Activated T-cell treated with anti-CD3 and anti-CD28 coated beads for 1 hour (primary cell): Measurements from ENCODE around the gene ELFN2.

Experiments
- DNase-seq: peaks from one replicate; pipeline ENCODE4 v3.0.0-alpha.2; 2020; ENCODE audit warnings: low read depth

The ELFN2 gene

GRCh38 chr22:37427711-37428635 lies 694 bp upstream of the ELFN2 start:
- no peak for DNase-seq

DNA sequence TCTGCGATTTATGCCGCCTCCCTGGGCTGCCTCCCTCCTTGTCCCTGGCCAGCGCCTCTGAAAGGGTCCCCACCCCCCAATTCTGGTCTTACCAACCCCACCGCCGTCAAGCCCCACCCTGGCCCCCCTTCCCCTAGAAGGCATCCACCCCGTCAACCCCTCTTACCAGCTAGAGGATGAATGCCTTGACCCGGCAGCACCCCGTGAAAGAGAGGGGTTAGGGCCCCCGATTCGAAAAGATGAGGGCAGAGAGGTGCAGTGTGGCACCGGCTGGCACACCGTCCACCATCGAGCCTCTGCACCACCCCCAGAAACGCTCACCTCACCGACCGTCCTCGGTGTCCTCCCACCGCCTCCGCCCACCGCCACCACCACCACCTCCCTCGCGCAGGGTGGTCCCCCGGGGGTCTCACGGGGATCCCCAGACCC lies 559 bp downstream of the ELFN2 start:
- DNase-seq = no peak

DNA sequence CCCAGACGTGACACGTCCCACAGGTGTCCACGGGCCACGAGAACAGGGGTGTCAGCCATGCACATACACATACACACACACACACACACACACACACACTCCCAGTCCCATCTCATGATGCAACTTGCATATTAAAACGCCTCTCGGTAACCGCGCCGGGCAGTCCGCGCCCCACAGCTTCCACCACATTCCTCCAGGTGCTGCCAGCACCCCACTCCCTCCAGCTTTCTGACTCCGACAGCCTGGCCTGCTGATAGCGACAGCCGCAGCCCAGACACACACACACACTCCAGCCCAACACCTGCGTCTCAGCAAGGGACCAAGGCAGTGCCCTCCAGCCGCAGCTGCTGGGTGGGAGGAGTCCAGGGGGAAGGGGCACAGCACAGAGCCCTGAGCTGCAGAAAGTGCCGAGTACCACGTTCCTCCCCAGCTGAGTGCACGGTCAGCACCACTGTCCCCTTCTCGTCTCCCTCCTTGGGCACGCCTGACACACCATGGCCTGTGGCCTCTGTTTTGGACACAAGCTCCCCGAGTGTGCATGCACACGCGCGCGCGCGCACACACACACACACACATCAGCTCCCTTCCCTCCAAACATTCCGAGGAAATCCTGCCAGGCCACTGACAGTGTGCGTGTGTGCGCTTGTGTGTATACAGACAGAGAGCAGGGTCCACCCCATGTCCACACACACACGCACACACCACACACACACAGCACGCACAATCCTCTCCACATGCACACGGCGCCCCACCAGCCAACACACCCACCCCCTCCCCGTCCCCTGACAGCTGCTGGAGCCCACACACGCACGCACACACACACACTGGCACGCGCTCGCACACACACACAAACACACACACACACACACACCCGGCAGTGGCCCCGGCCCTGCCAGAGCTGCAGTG lies 1.2 kb downstream of the ELFN2 start:
- no peak for DNase-seq

GRCh38 chr22:37425369-37425768 lies 1.9 kb downstream of the ELFN2 start:
- DNase-seq = no peak

DNA sequence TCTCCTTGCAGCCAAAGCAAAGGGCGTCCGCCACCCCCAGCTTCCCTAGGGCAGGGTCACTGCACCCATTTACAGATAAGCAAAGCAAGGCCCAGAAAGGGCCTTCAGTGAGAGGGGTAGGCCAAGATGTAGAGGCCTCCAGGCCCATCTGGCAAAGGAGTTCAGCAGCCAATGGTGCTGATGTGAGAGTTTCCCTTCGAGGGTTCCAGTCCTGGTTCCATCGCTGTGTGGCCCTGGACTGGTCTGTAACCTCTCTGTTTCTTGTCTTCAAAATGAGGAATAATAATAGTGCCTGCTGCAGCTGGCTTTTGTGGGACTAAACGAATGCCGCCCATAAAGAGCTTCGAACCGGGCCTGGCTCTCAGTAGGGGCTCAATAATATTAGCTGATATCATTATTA lies 4.0 kb downstream of the ELFN2 start:
- no peak for DNase-seq

GRCh38 chr22:37421468-37421877 lies 5.8 kb downstream of the ELFN2 start:
- DNase-seq = no peak

DNA sequence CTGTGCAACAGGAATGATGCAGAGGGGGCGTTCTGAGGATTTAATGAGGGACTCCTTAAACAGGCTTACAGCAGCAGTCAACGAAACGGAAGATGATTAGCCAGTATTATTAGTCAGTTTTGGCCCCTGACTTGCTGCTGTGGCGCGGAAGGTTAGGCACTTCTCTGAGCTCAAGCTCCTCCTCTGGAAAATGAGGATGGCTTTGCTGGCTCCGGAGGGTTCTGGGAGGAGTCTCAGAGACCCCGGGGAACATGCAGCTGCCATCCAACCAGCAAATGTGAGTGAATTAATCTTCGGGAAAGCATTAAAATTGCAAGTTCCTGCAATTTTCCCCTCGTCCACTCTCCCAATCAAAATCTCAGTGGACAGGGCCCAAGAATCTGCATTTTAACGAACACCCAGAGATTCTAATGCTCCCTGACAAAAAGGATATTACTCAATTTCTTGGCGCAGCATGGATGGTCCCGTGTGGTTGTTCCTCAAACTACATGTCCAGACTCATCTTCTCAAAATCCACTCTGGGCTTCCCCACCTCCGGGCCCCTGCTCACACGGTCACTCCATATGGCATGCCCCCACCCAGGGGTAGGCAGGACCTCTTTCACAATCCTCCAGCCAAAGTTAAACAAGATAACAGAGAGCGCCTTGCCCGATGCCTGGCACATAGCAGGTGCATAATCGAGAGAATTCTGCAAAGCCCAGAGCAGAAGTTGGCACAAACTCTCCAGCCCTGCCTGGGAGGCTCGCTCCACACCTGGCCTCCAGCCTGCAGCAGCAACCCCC lies 6.4 kb downstream of the ELFN2 start:
- no peak for DNase-seq

DNA sequence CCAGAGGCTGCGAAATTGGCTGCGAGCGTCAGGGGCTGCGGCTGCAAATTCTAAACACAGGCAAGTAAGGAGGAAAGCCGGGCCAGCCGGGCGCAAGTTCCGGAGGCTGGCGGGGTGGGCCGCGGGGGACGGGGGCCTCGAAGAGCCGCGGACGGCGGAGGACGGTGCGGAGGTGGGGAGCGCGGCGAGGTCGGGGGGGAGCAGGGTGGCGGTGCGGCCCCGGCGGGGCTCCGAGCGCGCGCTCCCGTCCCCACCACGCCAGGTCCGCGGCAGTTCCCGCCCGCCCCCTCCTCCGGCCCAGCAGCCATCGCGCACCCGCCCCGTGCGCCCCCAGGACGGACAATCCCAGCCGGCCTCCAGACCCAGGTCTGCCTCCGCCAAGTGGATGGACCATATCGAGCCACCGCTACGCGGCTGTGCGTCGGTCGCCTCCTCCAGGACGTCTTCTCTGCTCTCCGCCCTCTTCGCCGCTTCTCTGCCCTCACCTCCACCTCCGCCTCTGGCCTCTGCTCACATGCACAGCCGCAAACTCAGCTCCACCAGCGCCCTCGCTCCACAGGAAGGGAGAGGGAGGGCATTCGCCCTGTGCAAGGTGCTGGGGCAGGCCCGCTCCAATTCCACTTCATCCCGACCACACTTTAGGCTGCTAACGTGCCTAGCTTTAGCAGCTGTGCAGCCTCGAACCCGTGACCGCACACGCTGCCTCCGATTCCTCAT lies 7.2 kb downstream of the ELFN2 start:
- DNase-seq = no peak

DNA sequence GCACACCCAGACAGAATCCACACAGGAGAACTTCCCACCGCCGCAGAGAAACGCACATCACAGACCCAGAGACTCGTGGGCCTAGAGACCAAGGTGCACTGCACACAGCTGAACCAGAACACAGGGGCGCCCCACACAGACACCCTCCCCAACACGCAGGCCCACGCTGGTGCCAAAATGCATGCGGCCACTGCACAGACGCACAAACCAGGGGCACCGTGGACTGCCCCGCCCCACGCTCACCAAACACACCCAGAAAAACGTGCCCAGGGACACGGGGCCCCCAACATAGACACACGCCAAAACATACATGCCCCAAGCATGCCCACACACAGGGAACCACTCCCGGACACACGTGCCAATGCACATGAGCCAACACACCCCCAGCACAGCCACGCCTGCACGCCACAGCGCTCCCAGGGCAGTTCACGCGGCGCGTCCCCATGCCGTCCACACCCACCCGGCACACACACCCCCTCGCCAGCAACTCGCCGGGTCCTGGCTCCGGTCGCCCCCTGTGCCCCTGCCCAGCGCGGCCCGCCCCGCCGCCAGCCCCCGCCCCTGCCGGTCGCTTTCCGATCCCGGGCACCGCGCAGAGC lies 7.8 kb downstream of the ELFN2 start:
- DNase-seq = no peak

DNA sequence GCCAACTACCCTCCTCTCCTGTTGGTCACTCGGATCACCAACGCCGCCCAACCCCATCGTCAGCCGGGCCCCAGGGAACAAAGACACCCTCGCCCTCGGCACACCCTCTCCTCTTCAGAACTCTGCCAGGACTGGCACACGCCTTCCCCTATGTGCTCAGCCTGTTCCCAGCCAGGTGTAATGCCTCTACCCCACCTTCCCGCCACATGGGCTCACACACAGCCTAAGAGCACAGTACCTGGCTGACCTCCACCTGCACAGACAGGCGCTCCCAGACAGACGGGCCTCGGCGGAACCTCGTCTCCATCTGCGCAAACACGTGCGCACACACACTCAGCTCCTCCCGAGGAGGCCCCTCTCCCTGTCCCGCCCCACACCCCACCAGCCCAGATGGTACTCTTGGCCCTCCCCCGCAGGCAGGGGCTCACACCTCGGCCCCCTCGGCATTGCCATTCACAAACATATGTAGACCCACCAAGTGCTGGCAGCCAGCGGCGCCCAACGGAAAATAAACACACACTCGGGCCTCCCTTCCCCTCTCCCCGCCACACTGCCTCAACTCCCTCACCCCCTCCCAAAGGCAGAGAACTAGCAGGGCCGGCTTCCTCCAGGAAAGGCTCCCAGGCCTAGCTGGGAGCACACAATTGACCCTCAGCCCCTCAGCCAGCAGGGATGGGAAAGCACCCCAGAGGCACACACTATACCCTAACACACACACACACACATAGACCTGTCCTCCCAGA lies 8.5 kb downstream of the ELFN2 start:
- no peak for DNase-seq

DNA sequence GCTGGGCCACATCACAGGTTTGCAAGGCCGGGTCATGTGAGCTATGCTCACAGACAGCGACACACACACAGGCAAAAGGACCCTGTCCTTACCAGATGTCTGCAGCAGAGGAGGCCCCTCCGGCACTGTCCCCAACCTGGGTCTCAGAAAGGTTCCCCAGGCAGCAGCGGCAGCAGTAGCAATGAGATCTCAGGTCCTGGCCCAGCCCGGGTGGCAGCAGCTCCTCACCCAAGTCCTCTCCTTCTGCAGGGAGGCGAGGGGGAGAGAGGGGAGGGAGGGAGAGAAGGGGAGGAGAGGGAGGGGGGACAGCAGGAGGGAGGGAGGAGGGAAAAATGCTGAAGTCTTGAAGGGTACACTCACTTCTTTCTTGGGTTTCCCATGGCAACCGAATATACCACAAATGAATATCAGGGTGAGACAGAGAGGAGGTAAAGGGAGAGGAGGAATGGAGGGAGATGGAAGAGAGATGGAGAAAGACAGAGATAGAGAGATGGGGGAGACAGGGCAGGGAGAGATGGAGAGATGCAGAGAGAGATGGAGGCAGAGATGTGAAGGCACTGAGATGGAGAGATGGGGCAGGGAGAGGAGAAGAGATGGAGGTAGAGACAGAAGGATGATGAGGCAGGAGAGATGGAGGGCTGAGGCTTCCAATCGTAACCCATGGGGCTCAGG lies 9.5 kb downstream of the ELFN2 start:
- DNase-seq = no peak

- no peak for DNase-seq
Observed at GRCh38 chr22:37417264-37417663, 10.0 kb downstream of the ELFN2 start.

DNA sequence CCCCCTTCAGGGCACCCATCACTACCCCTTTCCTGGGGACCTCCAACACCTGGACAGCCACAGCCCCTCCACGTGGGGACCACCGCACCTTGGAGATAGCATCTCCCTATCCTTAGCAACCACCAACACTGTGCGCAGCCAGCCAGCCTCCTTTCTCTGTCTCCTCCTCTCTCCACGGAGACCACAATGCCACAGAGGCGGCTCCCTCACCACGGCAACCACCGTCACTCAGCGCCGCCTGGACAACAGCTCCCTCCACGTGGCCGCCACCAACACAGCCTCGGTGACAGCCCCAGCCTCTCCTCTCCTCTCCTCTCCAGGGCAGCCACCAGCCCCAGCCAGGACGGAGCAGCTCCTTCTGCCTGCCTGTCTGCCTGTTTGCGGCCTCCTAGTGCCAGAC lies 10.5 kb downstream of the ELFN2 start:
- no peak for DNase-seq

- no peak for DNase-seq
Observed at GRCh38 chr22:37416389-37416788, 10.9 kb downstream of the ELFN2 start.

DNA sequence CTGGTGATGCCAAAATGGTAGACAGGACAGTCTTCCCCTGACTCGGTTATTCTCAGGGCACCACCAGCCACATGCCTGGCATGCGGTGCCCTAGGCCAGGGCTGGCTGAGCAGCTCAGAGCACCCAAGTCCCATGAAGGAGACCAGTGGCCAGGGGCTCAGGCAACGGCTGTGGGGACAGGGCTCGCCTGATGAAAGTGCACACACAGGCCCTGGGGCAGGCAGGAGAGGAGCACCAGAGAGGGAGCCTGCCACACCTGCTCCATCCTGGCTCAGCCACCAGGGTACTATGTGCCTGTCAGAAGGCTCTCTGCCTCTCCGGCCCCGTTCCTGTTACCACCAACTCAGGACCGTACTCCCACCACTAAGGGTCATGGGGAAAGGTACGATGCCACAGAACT lies 12.1 kb downstream of the ELFN2 start:
- DNase-seq = no peak

GRCh38 chr22:37414288-37414687 lies 13.0 kb downstream of the ELFN2 start:
- no peak for DNase-seq

GRCh38 chr22:37413546-37413945 lies 13.7 kb downstream of the ELFN2 start:
- no peak for DNase-seq

- no peak for DNase-seq
Observed at GRCh38 chr22:37412495-37413250, 14.6 kb downstream of the ELFN2 start.

GRCh38 chr22:37411655-37412054 lies 15.6 kb downstream of the ELFN2 start:
- no peak for DNase-seq
